ENCODE data around the gene UBE3D. TPM values are rescaled to one million over a fixed set of nuclear protein-coding genes. Genes with fewer than 3 reads are reported as not detected.

Gene UBE3D
- total RNA-seq, 4 donors from 2014 or later = 11.0 to 14.8 (median 12.5) TPM

DNA sequence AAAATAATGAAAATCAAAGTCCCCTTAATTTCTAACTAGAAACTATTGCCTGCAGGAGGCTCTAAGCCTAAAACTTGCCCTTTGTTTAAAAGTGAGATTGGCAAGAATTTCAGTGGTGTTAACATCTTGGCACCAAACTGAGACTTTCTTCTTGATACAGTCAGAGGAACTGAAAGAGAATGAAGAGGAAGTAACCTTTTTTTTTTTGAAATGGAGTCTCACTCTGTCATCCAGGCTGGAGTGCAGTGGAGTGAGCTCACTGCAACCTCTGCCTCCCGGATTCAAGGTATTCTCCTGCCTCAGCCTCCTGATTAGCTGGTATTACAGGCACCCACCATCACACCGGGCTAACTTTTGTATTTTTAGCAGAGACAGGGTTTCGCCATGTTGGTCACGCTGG, 5.4 kb upstream of the UBE3D start:
- Histone ChIP-seq H3K4me3 (replicated peaks in 1 of 3) (no peak overlapping the region), H3K27me3 (no peaks in the 10 kb centered on the region), H3K4me1 (peaks cover 18 to 26% of the 10 kb centered on the region in 2 donors), H3K9me3 (no peaks in the 10 kb centered on the region), H3K36me3 (no peaks in the 10 kb centered on the region), H3K27ac (peak overlapping the region in 1 of 3 donors; percentile 30)
- no peak for DNase-seq
- TF ChIP-seq POLR2A (IDR thresholded peaks at IDR 0.05) = no peak
- TF ChIP-seq, protein P1, sequence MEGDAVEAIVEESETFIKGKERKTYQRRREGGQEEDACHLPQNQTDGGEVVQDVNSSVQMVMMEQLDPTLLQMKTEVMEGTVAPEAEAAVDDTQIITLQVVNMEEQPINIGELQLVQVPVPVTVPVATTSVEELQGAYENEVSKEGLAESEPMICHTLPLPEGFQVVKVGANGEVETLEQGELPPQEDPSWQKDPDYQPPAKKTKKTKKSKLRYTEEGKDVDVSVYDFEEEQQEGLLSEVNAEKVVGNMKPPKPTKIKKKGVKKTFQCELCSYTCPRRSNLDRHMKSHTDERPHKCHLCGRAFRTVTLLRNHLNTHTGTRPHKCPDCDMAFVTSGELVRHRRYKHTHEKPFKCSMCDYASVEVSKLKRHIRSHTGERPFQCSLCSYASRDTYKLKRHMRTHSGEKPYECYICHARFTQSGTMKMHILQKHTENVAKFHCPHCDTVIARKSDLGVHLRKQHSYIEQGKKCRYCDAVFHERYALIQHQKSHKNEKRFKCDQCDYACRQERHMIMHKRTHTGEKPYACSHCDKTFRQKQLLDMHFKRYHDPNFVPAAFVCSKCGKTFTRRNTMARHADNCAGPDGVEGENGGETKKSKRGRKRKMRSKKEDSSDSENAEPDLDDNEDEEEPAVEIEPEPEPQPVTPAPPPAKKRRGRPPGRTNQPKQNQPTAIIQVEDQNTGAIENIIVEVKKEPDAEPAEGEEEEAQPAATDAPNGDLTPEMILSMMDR (IDR thresholded peaks at IDR 0.05) = no peak
- 58 to 72% methylated on average over 4 of the region's 4 CpGs for WGBS, 2 donors
- intact Hi-C loops (cut with DNase I) = no loop called here

DNA sequence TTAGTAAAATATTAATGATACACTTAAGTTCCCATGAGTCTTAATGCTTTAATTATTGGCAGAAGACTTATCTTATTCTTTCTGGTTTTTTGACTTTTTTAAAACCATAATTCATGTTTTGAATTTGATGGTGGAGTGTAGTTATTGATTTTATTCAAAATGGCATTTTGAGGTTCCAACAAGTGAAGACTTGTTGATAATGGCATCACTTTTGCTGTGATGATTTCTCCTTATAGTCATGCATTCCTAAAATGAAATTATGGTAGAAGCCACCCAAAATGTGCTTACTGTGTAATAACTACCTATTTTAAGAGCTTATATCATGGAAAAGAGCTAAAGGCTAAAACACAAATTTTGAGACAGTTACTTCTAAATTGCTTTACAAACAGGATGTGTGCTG, 4.0 kb upstream of the UBE3D start:
- DNase-seq = no peak
- intact Hi-C loops (cut with DNase I) = loop anchor here (10.0 kb wide), 2 partner anchors 125 to 445 kb away; partner anchors contain the start of genes PGM3, PRSS35 and RWDD2A
- TF ChIP-seq, protein P1 (IDR thresholded peaks at IDR 0.05) = no peak
- no peak for TF ChIP-seq POLR2A (IDR thresholded peaks at IDR 0.05)
- Histone ChIP-seq H3K9me3 (no peaks in the 10 kb centered on the region), H3K4me1 (peaks cover 18 to 30% of the 10 kb centered on the region in 2 donors), H3K27ac (peak overlapping the region in 2 of 3 donors; percentile 86 to 91), H3K4me3 (replicated peaks in 1 of 3) (no peak overlapping the region), H3K27me3 (no peaks in the 10 kb centered on the region), H3K36me3 (no peaks in the 10 kb centered on the region)

DNA sequence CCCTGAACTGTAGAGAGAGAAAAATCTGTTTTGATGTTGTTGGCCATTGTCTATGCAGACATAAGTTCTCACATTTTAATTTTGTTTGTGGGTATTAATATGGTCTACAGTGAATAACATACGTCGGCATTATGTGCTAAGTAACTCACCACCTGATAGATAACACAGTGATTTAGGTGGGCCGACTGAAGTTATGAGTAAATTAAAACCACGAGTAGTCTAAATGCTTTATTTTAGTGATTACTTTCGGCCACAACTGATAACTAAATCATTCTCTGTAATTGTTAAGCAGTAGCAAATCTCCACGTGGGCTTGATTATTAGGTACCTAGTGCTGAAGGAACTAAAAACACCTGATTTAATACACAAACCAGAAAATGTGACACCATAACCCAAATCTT, 3.0 kb upstream of the UBE3D start:
- H3K27me3 ChIP-seq = no peaks in the 10 kb centered on the region
- TF ChIP-seq, protein P1 (IDR thresholded peaks at IDR 0.05) = no peak
- TF ChIP-seq POLR2A (IDR thresholded peaks at IDR 0.05) = no peak
- intact Hi-C loops (cut with DNase I) = loop anchor here (10.0 kb wide), 2 partner anchors 126 to 446 kb away; partner anchors contain the start of genes PGM3, PRSS35 and RWDD2A
- H3K27ac ChIP-seq = peak overlapping the region; percentile 70 to 91 (median 86)
- H3K36me3 ChIP-seq = no peaks in the 10 kb centered on the region
- H3K4me1 ChIP-seq = peaks cover 18 to 32% of the 10 kb centered on the region in 2 donors
- H3K4me3 ChIP-seq (replicated peaks in 1 of 3) = peak overlapping the region in 2 of 3 donors; percentile 80 to 90
- no peak for DNase-seq
- H3K9me3 ChIP-seq = no peaks in the 10 kb centered on the region
- WGBS, 2 donors = 34% methylated on average over 6 of the region's 6 CpGs

DNA sequence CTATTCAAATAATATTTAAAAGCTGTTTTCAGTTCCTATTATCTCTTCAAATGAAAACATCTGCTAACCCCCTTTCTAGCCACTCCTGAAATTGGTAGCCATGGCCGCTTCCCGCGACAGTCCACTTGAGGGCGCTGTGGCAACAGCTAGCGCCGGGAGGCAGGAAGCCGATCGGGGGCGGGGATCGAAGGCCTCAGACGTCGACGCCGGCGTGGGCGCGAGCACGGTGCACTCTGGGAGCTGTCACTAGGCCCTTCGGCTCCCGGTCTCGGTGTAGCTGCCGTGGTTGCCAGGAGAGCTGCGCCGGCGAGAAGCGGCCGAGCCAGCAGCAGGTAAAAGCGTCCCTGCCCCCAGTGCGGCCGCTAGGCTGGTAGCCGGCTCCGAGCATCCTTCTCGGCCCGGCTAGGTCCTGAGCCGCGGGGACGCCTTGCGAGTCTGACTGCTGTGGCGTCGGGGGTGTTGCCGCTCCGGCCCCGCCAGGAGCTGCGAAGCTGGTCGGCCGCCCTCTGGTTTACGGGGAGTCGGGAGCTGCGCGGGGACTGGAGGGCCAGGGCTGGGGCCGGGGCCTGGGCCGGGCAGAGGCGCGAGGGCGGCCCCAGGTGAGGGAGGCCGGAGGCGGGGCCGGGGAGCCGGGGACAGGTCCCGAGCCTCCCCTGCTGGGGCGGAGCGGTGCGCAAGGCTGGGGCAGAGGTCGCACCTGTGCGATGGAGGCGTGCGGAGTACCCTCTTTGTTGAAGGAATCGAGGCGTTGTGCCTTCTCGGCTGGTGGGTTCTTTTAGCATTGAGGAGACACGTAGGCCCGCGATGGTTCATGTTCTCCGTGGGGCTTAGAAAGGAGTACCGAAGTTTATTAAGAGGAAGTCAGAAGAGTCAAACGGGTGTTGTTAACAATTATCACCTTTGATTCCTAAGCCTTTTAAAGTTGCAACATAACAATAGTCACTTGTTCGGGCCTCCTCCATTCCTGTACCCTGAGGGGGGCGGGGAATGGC, 2.1 kb upstream of the UBE3D start, which contains the start of gene DOP1A:
Gene DOP1A (plus strand): TSS at position 224 of the 992 bp plus-strand sequence. CDS start 29,307 bp downstream, outside the sequence.
- peaks cover 18 to 32% of the 10 kb centered on the region in 2 donors for H3K4me1 ChIP-seq
- intact Hi-C loops (cut with DNase I) = loop anchor here (10.0 kb wide), 2 partner anchors 127 to 447 kb away; partner anchors contain the start of genes PGM3, PRSS35 and RWDD2A

More for the DNA sequence above, 2.1 kb upstream of the UBE3D start, which contains the start of gene DOP1A:
- WGBS, 2 donors = 0 to 1% methylated on average over 30 to 31 of the region's 78 CpGs
- peak in 1 of 2 donors; percentile 85 for TF ChIP-seq POLR2A (IDR thresholded peaks at IDR 0.05)
- TF ChIP-seq, protein P1 (IDR thresholded peaks at IDR 0.05) = peak; percentile 81 to 97 (median 92)
- H3K27ac ChIP-seq = peak within 1 kb of the TSS; percentile 70 to 91 (median 86)
- no peaks in the 10 kb centered on the region for H3K36me3 ChIP-seq
- no peaks in the 10 kb centered on the region for H3K9me3 ChIP-seq
- DNase-seq = peak; percentile 98 to 99
- peak within 1 kb of the TSS; percentile 38 to 90 (median 80) for H3K4me3 ChIP-seq (replicated peaks in 1 of 3)
- H3K27me3 ChIP-seq = no peaks in the 10 kb centered on the region
